ENCODE results near the gene LDLRAD4.
"Not testable (repeated sequence)": the region's sequence is repeated elsewhere in the genome, so short reads cannot be mapped to it uniquely, and the experiment has no call there.

Gene LDLRAD4

DNA sequence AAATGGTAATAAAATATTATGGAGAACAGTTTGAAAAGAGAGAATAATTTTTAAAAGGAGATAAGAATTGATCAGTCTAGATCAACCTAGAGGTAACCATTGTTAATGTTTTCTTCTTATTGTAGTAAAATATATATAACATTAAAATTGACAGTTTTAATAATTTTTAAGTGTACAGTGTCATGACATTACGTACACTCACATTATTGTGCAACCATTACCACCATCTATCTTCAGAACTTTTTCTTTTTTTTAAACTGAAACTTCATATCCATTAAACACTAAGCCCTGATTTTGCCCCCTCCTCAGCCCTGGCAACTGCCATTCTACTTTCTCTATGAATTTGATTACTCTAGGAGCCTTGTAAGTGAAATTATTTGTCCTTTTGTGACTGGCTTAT is 121.1 kb downstream of the LDLRAD4 start:
- no peak for TF ChIP-seq SPI1 (IDR thresholded peaks at IDR 0.05; ENCODE audit: borderline replicate concordance, low read depth)
- TF ChIP-seq, protein P1, sequence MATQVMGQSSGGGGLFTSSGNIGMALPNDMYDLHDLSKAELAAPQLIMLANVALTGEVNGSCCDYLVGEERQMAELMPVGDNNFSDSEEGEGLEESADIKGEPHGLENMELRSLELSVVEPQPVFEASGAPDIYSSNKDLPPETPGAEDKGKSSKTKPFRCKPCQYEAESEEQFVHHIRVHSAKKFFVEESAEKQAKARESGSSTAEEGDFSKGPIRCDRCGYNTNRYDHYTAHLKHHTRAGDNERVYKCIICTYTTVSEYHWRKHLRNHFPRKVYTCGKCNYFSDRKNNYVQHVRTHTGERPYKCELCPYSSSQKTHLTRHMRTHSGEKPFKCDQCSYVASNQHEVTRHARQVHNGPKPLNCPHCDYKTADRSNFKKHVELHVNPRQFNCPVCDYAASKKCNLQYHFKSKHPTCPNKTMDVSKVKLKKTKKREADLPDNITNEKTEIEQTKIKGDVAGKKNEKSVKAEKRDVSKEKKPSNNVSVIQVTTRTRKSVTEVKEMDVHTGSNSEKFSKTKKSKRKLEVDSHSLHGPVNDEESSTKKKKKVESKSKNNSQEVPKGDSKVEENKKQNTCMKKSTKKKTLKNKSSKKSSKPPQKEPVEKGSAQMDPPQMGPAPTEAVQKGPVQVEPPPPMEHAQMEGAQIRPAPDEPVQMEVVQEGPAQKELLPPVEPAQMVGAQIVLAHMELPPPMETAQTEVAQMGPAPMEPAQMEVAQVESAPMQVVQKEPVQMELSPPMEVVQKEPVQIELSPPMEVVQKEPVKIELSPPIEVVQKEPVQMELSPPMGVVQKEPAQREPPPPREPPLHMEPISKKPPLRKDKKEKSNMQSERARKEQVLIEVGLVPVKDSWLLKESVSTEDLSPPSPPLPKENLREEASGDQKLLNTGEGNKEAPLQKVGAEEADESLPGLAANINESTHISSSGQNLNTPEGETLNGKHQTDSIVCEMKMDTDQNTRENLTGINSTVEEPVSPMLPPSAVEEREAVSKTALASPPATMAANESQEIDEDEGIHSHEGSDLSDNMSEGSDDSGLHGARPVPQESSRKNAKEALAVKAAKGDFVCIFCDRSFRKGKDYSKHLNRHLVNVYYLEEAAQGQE (IDR thresholded peaks at IDR 0.05; ENCODE audit: insufficient replicate concordance, low read depth), result no peak
- TF ChIP-seq, protein P2, sequence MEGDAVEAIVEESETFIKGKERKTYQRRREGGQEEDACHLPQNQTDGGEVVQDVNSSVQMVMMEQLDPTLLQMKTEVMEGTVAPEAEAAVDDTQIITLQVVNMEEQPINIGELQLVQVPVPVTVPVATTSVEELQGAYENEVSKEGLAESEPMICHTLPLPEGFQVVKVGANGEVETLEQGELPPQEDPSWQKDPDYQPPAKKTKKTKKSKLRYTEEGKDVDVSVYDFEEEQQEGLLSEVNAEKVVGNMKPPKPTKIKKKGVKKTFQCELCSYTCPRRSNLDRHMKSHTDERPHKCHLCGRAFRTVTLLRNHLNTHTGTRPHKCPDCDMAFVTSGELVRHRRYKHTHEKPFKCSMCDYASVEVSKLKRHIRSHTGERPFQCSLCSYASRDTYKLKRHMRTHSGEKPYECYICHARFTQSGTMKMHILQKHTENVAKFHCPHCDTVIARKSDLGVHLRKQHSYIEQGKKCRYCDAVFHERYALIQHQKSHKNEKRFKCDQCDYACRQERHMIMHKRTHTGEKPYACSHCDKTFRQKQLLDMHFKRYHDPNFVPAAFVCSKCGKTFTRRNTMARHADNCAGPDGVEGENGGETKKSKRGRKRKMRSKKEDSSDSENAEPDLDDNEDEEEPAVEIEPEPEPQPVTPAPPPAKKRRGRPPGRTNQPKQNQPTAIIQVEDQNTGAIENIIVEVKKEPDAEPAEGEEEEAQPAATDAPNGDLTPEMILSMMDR (IDR thresholded peaks at IDR 0.05; ENCODE audit: insufficient read depth, low read length), result no peak
- no peak for TF ChIP-seq POLR2AphosphoS5 (IDR thresholded peaks at IDR 0.05; ENCODE audit: low read depth)
- TF ChIP-seq GABPA (IDR thresholded peaks at IDR 0.05; ENCODE audit: low read depth), result no peak
- H3K27ac ChIP-seq (replicated peaks), result no peak overlapping the region
- H3K27me3 ChIP-seq (ENCODE audit: insufficient read depth, poor library complexity, severe bottlenecking), result peaks cover 6% of the 10 kb centered on the region
- H3K4me3 ChIP-seq (replicated peaks; ENCODE audit: insufficient read depth, low read length), result no peak overlapping the region
- no peak for DNase-seq (ENCODE audit: low read depth in 1 of 2, low spot score in 1 of 2)

DNA sequence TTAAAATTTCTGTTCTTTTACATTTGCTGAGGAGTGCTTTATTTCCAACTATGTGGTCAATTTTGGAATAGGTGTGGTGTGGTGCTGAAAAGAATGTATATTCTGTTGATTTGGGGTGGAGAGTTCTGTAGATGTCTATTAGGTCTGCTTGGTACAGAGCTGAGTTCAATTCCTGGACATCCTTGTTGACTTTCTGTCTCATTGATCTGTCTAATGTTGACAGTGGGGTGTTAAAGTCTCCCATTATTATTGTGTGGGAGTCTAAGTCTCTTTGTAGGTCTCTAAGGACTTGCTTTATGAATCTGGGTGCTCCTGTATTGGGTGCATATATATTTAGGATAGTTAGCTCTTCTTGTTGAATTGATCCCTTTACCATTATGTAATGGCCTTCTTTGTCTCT is 127.9 kb downstream of the LDLRAD4 start:
- H3K4me3 ChIP-seq (replicated peaks; ENCODE audit: insufficient read depth, low read length); DNase-seq (ENCODE audit: low read depth in 1 of 2, low spot score in 1 of 2); H3K27ac ChIP-seq (replicated peaks); H3K27me3 ChIP-seq (ENCODE audit: insufficient read depth, poor library complexity, severe bottlenecking): not testable (repeated sequence)

DNA sequence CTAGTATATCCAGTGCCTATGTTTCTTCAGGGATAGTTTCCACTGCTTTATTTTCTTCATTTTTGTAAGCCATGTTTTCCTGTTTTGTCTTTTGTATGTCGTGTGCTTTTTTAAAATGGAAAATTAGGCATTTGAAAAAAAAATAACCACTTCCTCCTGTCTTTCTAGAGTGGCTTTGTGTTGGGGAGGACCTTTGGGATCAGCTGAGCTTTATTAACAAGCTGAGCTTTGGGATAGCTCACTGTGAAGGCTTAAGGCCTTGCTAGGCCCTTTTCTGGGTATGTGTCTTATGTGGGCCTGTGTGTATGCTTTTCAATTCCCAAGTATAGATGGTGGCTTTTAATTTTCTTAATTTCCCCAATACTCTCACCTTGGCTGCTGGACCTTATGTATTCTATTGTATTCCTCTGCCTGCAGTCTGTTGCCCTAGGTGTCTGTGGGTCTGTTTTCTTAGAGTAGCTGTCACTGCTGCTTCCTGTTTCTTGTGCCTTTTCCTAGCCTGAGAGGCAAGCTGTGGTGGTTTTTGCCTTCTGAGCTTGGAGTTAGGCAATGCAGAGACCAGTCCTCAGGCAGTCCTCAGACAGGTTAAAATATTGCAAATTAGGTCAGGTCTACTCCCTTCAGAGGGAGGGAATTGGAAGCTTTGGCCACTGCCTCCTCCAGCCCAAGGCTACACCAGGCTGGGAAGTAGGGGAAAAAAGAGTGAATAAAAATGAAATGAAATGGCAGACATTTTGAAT is 134.7 kb downstream of the LDLRAD4 start:
- peak overlapping the region; percentile 66 for H3K27ac ChIP-seq (replicated peaks)
- DNase-seq (ENCODE audit: low read depth in 1 of 2, low spot score in 1 of 2), result peak; percentile 39 to 90
- H3K27me3 ChIP-seq (ENCODE audit: insufficient read depth, poor library complexity, severe bottlenecking), result no peaks in the 10 kb centered on the region
- peak; percentile 63; the same call in 1 of the 2 replicates for TF ChIP-seq SPI1 (IDR thresholded peaks at IDR 0.05; ENCODE audit: borderline replicate concordance, low read depth)
- TF ChIP-seq, protein P1 (IDR thresholded peaks at IDR 0.05; ENCODE audit: insufficient replicate concordance, low read depth), result no peak
- TF ChIP-seq POLR2AphosphoS5 (IDR thresholded peaks at IDR 0.05; ENCODE audit: low read depth), result peak; percentile 42; the same call in 1 of the 2 replicates
- no peak overlapping the region for H3K4me3 ChIP-seq (replicated peaks; ENCODE audit: insufficient read depth, low read length)

DNA sequence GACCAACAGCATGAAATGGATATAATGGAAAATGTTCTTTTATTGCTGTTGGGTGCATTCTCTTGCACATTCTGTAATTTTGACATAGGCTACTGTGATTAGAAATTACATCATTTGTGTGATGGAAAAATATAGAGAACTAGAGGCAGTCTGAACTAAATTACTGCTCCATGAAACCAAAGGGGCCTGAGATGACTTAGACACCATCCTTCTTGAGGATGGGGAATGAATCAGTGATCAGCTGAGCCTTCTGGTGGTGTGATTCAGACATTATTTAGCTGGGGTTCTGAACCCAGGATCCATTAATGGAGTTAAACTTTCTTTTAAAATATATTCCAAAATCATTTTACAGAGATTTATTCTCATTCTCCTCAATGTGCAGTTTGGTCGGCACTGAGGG is 135.8 kb downstream of the LDLRAD4 start:
- TF ChIP-seq, protein P2 (IDR thresholded peaks at IDR 0.05; ENCODE audit: insufficient read depth, low read length), result no peak
- TF ChIP-seq, protein P1 (IDR thresholded peaks at IDR 0.05; ENCODE audit: insufficient replicate concordance, low read depth), result no peak
- no peak for TF ChIP-seq POLR2AphosphoS5 (IDR thresholded peaks at IDR 0.05; ENCODE audit: low read depth)
- no peak for TF ChIP-seq SPI1 (IDR thresholded peaks at IDR 0.05; ENCODE audit: borderline replicate concordance, low read depth)
- TF ChIP-seq GABPA (IDR thresholded peaks at IDR 0.05; ENCODE audit: low read depth), result no peak
- Histone ChIP-seq H3K27ac (replicated peaks) (no peak overlapping the region), H3K27me3 (ENCODE audit: insufficient read depth, poor library complexity, severe bottlenecking) (no peaks in the 10 kb centered on the region), H3K4me3 (replicated peaks; ENCODE audit: insufficient read depth, low read length) (no peak overlapping the region)
- DNase-seq (ENCODE audit: low read depth in 1 of 2, low spot score in 1 of 2), result no peak

All from HL-60 (cell line).